ENCODE results near the gene STXBP2.

DNA sequence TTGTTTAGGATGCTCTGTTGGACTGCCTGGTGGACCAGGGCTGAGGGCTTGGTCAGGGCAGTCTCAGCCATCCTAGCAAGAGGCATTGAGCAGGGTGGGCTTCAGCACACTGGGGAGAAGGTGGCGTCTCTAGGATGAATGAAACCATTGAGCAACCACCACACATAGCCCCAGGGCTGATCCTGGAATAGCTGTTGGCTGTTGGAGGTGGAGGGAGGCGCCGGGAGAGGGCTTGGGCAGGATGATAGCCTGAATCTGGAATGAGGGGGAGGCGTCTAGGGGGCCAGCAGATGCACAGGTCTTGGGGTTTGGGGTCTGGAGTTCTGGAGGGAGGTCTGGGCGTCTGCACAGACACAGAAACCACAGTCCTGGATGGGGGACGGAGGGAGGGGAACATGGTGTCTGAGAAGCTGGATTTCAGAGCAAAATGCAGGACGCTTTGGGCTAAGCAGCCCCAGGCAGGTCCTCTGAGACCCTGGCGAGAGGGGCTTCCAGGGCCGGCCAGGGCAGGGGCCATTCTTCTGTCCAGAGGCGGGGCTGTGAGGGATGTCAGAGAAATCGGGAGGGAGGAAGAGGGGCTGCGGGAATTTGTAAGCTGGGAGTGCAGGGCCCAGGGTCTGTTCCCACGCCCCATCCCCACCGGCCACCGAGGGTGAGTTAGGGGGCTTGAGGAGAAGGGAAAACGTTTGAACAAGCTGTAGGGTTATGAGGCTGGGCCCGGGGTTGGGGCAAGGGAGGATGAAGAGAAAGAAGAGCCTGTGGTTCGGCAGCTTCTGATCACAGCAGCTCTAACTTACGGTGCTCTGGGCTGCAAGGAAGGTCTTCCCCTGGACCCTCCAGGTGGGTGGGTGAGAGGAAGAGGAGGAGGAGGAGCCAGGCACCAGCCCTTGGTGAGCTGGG is 48.9 kb downstream of the STXBP2 start:
- no peak for TF ChIP-seq EZH2 (IDR thresholded peaks at IDR 0.05; ENCODE audit: insufficient read depth, poor library complexity, severe bottlenecking)
- TF ChIP-seq EZH2phosphoT487 (IDR thresholded peaks at IDR 0.05; ENCODE audit: insufficient read depth, low read depth): no peak
